HG02678 (cell line): Measurements from ENCODE around the gene STIMATE.

Experiments used
- ATAC-seq: cut with Tn5 transposase; IDR thresholded peaks from one replicate; pipeline ENCODE4 v1.9.1; 2021; ENCODE audit warnings: mild to moderate bottlenecking, moderate library complexity; ENCODE audit not compliant: unreplicated experiment

STIMATE gene

GRCh38 chr3:52871761-52872160, 25.6 kb downstream of the STIMATE start:
- no peak for ATAC-seq

DNA sequence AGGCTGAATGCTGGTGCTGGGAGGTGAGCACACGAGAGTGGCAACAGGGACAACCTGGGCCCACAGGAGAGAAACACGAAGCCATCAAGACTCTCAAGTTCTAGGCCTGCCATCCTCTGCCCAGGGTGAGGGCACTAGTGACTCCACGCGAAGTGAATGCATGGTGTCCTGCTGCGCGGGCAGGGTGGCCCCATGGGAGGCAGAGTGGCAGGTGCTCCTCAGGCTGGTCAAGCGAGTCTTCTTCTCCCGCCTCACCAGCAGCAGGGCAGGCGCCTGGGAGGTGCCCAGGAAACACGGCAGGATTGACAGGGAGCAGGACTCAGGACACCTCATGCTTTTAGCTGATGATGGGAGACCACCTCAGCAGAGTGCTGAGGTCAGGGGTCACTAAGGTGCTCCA, 26.9 kb downstream of the STIMATE start:
- ATAC-seq = no peak

- no peak for ATAC-seq
Measured at GRCh38 chr3:52866427-52866826, 30.9 kb downstream of the STIMATE start.

- no peak for ATAC-seq
Measured at GRCh38 chr3:52865994-52866393, 31.4 kb downstream of the STIMATE start.

GRCh38 chr3:52860424-52860768, 37.0 kb downstream of the STIMATE start:
- no peak for ATAC-seq

DNA sequence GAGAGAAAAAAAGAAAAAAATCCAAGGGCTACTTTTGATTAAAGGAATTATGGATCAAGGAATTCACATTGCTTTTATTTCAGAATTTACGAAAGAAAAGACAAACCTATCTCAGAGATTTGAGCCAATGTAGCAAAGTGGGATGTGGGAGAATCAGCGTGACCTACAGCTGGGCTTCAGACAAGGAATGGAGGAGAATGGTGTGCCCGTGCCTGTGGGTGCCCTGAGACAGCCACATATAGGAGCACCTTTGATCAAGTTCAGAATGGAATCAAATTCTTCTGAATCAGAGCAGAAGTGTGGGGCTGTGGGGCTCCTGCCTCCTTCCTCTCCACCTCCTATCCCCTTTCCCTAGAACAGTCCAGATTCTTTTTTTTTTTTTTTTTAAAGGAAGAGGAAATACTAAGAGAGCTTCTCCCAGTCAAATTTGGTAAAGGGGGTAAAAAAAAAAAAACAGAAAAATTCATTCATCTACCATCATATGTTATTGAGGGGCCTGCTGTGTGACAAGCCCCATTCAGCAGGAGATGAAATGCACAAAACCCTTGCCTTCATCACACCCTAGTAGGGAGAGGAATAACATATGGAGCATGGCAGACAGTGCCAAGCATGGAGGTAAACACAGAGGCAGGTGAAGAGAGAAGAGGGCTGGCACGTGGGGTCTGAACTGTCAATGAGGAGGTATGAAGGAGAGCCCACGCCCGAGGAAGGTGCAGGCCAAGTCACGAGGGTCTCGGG, 37.5 kb downstream of the STIMATE start:
- ATAC-seq = no peak

DNA sequence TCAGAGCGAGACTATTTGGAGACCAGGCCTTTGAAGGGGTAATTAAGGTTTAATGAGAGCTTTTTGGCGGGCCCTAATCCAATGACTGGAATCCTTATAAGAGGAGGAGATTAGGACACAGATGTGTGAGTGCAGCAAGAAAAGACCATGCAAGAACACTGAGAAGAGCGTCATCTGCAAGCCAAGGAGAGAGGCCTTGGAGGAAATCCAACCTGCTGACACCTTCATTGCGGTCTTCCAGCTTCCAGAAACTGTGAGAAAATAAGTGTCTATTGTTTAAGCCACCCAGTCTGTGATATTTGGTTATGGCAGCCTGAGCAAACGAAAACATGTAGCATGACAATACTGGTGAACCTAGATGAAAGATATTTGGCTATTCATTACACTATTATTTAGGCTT, 39.5 kb downstream of the STIMATE start:
- no peak for ATAC-seq

DNA sequence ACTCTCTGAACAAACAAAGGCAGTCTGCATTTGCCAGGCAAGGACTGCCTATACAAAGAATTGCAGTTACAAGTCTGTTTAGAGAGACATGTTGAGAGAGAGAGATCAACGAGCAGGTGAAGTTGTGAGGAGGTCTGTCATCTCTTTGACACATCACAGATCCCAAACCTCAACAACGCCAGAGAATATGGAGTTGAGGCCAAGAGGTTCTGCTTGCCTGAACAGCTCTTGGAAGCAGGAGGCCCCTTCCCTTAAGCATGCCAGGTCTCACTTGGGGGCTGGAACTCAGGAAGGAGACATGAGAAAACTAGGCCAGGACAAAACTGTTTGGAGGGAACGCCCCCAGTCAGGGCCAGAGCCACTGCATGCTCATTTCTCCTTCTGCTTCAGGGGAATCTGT, 40.2 kb downstream of the STIMATE start:
- no peak for ATAC-seq

DNA sequence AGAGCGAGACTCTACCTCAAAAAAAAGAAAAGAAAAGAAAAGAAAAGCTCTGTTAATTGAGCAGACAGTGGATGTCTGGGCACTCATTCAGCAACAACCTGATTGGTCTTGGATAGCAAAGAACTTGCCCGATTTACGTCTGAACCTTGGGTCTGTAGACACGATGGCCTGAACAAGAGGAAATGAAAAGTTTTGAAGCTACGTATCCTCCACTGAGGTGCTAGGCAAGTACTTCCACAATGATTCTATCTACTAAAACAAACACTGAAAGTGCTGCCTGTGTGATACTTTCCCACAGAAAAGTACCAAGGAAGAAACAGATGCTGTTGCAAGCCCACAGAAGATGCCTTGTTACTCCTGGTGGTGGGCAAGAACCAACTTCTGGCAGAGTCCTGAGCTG, 40.7 kb downstream of the STIMATE start:
- ATAC-seq = no peak

DNA sequence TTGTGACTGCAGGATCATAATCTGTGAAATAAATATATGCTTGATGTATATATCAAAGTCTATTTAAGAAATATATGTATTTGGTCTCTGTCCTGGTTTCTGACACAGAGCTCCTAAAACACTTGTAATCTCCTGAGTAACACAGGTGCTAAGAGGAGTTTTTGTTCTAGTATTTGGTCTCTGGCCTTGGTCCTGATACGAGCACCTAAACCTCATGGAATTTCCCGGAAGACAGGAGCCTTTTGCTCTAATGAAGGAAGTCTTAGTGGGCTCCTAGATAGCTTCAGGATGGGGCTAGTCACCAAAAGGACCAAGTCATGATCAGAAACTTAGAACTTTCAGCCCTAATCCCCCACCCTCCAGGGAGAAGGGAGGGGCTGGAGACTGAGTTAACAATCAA, 43.3 kb downstream of the STIMATE start:
- ATAC-seq = no peak

DNA sequence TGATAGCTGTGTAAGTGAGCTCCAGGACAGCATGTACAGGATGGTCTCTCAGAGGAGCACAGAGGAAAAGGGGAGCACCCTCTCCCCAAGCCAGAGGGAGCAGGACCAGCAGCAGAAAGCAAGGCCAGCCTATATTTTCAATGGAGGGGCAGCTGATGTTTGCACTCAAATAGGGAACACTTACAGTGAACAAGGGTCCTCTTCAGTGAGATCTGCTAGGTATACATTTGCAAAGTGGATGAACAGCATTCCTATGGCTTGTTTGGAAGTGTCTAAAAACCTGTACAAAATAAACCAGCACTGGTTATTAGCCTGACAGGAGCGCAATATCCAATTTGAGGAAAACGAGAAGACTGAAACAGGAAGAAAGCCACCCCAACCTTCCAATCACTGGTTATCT, 44.9 kb downstream of the STIMATE start:
- ATAC-seq = no peak

- ATAC-seq = no peak
Measured at GRCh38 chr3:52851348-52851747, 46.0 kb downstream of the STIMATE start.

GRCh38 chr3:52849656-52850055, 47.7 kb downstream of the STIMATE start:
- ATAC-seq = no peak

DNA sequence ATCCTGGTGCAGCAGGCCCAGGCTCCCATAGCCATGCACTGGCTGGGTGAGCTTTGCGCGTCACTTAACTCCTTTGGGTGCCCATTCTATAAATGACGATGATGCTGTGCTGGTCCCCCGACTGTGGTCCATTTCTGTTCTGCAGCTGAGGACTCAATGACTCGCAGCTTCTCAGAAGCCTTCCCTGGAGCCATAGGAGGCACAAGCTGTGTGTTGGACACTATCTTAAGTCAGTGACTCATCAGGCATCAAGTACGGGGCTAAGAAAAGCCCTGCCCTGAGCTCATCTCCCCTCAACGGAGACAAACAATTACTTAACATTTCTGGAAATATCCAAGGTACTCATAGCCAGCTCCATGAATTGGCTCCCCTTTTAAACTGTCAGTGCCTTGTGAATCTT, 48.7 kb downstream of the STIMATE start:
- ATAC-seq = no peak

DNA sequence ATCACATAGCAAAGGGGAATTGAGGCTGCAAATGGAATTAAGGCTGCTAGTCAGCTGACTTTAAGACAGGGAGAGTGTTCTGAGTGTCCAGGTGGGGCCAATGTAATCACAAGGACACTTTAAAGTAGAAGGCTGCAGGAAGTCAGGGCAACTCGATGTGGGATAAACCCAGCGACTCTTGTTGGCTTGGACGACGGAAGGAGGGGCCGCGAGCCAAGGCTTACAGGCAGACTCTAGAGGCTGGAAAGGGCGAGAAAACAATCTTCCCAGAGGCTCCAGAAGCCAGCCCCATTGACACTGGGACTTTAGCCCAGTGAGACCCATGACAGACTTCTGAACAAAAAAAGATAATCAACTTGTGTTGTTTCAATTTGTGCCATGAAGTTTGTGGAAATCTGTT, 49.6 kb downstream of the STIMATE start:
- ATAC-seq = no peak

- no peak for ATAC-seq
Measured at GRCh38 chr3:52847241-52847640, 50.1 kb downstream of the STIMATE start.

DNA sequence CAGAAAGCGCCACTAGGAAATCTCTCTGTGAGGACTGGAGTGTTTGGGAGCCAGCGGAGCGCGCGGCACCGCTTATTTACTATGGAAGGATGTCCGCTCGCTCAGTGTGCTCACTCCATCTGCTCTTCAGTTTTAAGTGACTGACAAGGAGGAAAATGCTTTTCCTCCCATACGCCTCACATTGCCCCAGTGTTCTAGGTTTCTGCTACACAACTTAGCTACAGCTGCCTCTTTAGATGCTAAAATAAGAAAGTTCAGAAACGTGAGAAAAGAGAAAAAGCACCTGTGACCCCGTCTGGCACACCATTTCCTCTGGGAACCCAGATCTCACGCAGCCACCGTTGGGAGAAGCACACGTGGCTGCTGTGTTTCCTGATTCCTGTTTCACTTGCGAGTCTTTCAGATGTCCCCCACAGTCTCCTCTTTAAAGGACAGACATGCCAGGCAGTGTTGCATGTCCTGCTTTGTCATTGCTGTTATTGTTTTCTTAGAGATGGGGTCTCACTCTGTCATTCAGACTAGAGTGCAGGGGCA, 50.8 kb downstream of the STIMATE start:
- peak; percentile 58 for ATAC-seq

DNA sequence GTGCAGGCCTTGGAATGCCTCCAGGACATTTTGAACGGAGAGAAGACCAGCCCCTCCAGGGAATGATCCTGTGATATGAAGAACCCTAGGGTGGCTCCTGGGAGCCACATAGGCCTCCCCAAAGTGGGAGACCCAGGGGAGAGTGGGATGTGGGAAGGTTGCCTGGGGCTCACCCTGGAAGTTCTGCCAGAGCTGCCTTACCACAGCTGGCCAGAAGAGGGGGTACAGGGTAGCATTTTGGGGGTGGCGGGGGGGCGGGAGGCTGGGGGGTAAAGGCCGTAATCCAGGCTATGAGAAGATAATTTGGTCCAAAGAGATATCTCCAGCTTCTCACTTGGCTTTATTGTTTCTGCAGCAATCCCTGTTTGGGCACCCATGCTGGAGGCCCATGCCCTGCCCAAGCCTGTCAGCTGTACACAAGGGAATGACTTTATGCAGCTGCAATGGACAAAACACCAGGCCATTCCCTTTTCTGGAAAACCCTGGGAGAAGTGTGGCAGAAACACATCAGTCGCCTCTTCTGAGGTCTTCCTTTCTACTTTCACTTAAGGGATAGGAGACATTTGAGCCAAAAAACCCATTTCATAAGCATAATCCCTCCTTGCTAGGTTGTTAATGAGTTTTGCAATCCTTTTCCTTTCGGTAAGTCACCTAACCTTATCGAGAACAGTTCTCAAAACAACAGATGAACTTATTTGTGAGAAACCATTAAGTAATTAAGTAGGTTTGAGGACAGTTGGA, 51.5 kb downstream of the STIMATE start:
- ATAC-seq = no peak

DNA sequence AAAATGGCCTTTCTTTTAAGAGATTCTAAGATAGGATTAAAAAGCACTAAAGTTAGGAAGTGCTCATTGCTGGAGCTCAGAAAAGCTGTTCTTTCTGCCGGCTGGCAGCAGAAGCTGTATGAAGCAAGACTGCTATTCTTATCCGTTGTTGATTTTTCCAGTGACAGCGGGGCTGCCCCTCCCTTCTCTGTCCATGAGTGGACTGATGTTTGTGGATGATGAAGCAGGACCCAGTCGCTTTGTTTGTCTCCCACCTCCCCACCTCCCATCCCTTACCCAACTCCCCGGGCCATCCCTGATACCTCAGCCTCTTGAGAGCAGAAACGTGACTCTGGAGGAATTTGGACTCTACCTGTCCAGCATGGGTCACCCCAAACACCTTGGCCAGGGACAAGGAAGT, 52.2 kb downstream of the STIMATE start:
- no peak for ATAC-seq

- no peak for ATAC-seq
Measured at GRCh38 chr3:52844290-52844975, 52.9 kb downstream of the STIMATE start.

DNA sequence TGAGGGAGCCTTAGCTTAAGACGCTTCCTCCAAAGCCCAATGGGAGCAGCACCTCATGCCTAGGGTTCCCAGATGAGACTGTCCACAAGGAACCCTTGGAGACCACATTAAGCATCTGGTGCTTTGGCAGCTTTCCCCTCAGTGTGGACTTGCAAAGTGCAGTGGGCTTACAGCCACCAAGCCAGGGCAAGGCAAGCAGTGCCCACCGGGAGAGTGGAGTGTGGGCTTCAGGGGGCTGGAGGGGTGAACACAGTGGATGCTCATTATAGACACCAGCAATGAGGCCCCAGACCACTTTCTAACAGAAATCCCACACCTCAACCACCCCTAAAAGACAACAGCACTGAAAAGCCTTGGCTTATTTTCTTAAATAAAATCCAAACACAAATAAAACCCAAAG, 53.5 kb downstream of the STIMATE start:
- ATAC-seq = no peak
